Heart right ventricle (tissue), 16 donors: ENCODE results near the gene CA7. TPM values are rescaled to one million over a fixed set of nuclear protein-coding genes. Genes with fewer than 3 reads are reported as not detected.

Source experiments
- ATAC-seq, 8 donors: fragments of 200-7000 bp; cut with Tn5 transposase; one replicate each; pipeline ENCODE4 v1.9.1; 2020; ENCODE audit warnings: mild to moderate bottlenecking in 8 of 8, moderate library complexity in 8 of 8, moderate number of reproducible peaks in 1 of 8
- DNase-seq, 2 donors: peaks; one replicate each; pipeline ENCODE4 v3.0.0-alpha.2; 2020
- H3K27ac ChIP-seq, 10 donors: fragments of 200-600 bp; sonication (generic) in 2 of 10; one replicate each; pipeline versions ENCODE4 v1.5.0 to v1.8.0; 2020 to 2022; ENCODE audit warnings: mild to moderate bottlenecking in 3 of 10
- H3K27me3 ChIP-seq, 7 donors: fragments of 200-600 bp; one replicate each; pipeline ENCODE4 v1.8.0; 2021 to 2022; ENCODE audit warnings: mild to moderate bottlenecking in 2 of 7
- H3K36me3 ChIP-seq, 9 donors: fragments of 200-600 bp; sonication (generic) in 1 of 9; one replicate each; pipeline versions ENCODE4 v1.5.0 to v1.8.0; 2020 to 2022; ENCODE audit warnings: mild to moderate bottlenecking in 2 of 9
- H3K4me1 ChIP-seq, 9 donors: fragments of 200-600 bp; sonication (generic) in 1 of 9; one replicate each; pipeline versions ENCODE4 v1.5.0 to v1.8.0; 2020 to 2022; ENCODE audit warnings: mild to moderate bottlenecking in 4 of 9
- H3K4me3 ChIP-seq, 10 donors: fragments of 200-600 bp; sonication (generic) in 2 of 10; one replicate each; pipeline versions ENCODE4 v1.5.0 to v1.8.0; 2020 to 2022; ENCODE audit warnings: mild to moderate bottlenecking in 7 of 10, moderate library complexity in 2 of 10
- H3K9me3 ChIP-seq, 11 donors: fragments of 200-600 bp in 10 of 11; sonication (generic) in 2 of 11; one replicate each; pipeline versions ENCODE4 v1.5.0 to v1.8.0; 2013 to 2022; ENCODE audit warnings: mild to moderate bottlenecking in 2 of 11, control low read depth in 1 of 11, moderate library complexity in 1 of 11
- WGBS, 2 donors: extraction: QIAGEN DNeasy Blood & Tissue Kit; methylation state at CpG; one replicate each; pipeline ENCODE4 v1.1.7; 2013; ENCODE audit warnings: inconsistent platforms in 1 of 2; 5-methylcytosine and 5-hydroxymethylcytosine counted together
- intact Hi-C, 10 donors: fragments of 100-400 bp; cut with DNase I; formaldehyde crosslinking; loops; one replicate each; pipeline versions ENCODE4 v1.11.1 to v1.14.2; 2022
- polyA plus RNA-seq, 2 donors: library from polyadenylated mRNA; stranded (reverse); fragments of 200-250 nt; gene quantifications; one replicate each; pipeline ENCODE4 v1.2.3, GENCODE V29; 2013
- total RNA-seq, 10 donors: library from RNA; stranded (reverse); fragmentation: NEBNext Ultra II Directional in 3 of 10; extraction: Animal tissue kit (Norgen Biotek cat#: 25700) in 3 of 10; gene quantifications; one replicate each; pipeline versions ENCODE4 v1.2.1 to v1.2.4, GENCODE V29; 2021 to 2023
- TF ChIP-seq, protein P1 (sequence below), 9 donors: fragments of 200-600 bp; sonication (generic) in 2 of 9; IDR thresholded peaks; one replicate each; pipeline versions ENCODE4 v1.5.0 to v1.8.0; 2021 to 2022; ENCODE audit warnings: antibody characterized with exemption in 9 of 9, mild to moderate bottlenecking in 5 of 9, moderate library complexity in 1 of 9
- donor health status: Arrhythmogenic right ventricular cardiomyopathy.
- donor health status: ischemic (EF 13 %, LVEDD 7.1; RV severe dilation, severe dysfunction).
- donor health status: healthy with polysubstance abuse.
- donor health status: DM: no; HTN: yes; CAD: no.
- donor health status: DM: no; HTN: no; CAD: no.
- donor health status: ischemic (EF 25% LVEDD 6.9; RV normal size, moderate dysfunction).
- donor health status: ischemic (EF 25% LVEDD 5.7; RV mildly dilated, moderate dysfunction).
- donor health status: healthy.
- donor health status: DM: yes; HTN: yes; CAD: no.
- donor health status: Ischemic cardiomyopathy.
- donor health status: ischemic (EF 35%, LVEDD 5.7; RV mildly dilated, moderate dysfunction).
- donor health status: nonischemic (EF 11% LVEDD 7.7; RV severe dilation, severe dysfunction).
- donor health status: DM: yes; HTN: yes; CAD: no.
- donor health status: PGD.
- donor health status: ischemic (EF 29% LVEDD 5.4; RV normal size, mild dysfunction).
- donor health status: nonischemic (EF 23%, LVEDD 6.1; RV moderate dilation, normal function).

The CA7 gene
- total and polyA plus RNA-seq, 12 donors, result not detected

DNA sequence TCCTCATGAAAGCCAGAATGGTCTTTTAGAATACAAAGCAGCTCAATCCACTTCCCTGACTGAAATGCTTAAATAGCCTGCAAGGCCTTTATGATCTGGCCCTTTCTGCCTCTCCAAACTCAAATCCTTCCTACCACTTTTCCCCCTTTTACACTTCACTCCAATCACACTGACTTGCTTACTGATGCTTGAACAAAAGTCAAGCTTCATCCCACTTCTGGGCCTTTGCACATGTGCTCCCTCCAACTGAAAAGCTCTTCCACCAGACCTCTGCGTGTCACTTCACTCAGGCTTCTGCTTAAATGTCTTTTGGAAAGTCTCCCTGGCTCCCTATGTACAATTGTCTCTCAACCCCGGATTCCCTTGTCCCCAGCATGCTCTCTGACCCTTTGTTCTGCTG lies 29.5 kb upstream of the CA7 start:
- no peaks in the 10 kb centered on the region for H3K4me1 ChIP-seq
- WGBS, 2 donors, result 94 to 98% methylated on average over 2 of the region's 2 CpGs
- no peaks in the 10 kb centered on the region for H3K9me3 ChIP-seq
- no peak overlapping the region for H3K27ac ChIP-seq
- TF ChIP-seq, protein P1, sequence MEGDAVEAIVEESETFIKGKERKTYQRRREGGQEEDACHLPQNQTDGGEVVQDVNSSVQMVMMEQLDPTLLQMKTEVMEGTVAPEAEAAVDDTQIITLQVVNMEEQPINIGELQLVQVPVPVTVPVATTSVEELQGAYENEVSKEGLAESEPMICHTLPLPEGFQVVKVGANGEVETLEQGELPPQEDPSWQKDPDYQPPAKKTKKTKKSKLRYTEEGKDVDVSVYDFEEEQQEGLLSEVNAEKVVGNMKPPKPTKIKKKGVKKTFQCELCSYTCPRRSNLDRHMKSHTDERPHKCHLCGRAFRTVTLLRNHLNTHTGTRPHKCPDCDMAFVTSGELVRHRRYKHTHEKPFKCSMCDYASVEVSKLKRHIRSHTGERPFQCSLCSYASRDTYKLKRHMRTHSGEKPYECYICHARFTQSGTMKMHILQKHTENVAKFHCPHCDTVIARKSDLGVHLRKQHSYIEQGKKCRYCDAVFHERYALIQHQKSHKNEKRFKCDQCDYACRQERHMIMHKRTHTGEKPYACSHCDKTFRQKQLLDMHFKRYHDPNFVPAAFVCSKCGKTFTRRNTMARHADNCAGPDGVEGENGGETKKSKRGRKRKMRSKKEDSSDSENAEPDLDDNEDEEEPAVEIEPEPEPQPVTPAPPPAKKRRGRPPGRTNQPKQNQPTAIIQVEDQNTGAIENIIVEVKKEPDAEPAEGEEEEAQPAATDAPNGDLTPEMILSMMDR (IDR thresholded peaks at IDR 0.05), result no peak
- H3K4me3 ChIP-seq, result no peak overlapping the region
- no peak for ATAC-seq
- H3K36me3 ChIP-seq, result peaks cover 0 to 100% (median 51%) of the 10 kb centered on the region in 9 donors
- no peaks in the 10 kb centered on the region for H3K27me3 ChIP-seq
- intact Hi-C loops, result no loop called here
- DNase-seq, result no peak

DNA sequence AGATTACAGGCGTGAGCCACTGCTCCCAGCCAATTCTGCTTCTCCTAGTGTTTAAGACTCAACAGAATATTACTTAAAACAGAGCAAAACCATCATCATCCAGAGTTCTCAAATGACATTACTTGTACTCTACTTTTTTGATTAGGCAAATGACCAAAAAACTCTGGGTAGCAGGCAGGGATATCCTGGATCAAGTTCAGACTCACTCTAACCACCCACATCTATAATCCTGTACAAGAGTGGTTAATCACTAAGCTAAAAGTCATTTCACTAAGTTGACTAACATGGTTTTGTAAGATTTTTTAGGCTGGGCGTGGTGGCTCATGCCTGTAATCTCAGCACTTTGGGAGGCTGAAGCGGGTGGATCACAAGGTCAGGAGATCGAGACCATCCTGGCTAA lies 20.2 kb upstream of the CA7 start:
- no peak overlapping the region for H3K27ac ChIP-seq
- H3K27me3 ChIP-seq, result no peaks in the 10 kb centered on the region
- DNase-seq, result no peak
- H3K9me3 ChIP-seq, result no peaks in the 10 kb centered on the region
- TF ChIP-seq, protein P1 (IDR thresholded peaks at IDR 0.05), result no peak
- intact Hi-C loops, result no loop called here
- peaks cover 0 to 94% (median 37%) of the 10 kb centered on the region in 9 donors for H3K36me3 ChIP-seq
- peaks cover 0 to 13% (median 3%) of the 10 kb centered on the region in 9 donors for H3K4me1 ChIP-seq
- 93 to 99% methylated on average over 4 of the region's 4 CpGs for WGBS, 2 donors
- ATAC-seq, result no peak
- no peak overlapping the region for H3K4me3 ChIP-seq

DNA sequence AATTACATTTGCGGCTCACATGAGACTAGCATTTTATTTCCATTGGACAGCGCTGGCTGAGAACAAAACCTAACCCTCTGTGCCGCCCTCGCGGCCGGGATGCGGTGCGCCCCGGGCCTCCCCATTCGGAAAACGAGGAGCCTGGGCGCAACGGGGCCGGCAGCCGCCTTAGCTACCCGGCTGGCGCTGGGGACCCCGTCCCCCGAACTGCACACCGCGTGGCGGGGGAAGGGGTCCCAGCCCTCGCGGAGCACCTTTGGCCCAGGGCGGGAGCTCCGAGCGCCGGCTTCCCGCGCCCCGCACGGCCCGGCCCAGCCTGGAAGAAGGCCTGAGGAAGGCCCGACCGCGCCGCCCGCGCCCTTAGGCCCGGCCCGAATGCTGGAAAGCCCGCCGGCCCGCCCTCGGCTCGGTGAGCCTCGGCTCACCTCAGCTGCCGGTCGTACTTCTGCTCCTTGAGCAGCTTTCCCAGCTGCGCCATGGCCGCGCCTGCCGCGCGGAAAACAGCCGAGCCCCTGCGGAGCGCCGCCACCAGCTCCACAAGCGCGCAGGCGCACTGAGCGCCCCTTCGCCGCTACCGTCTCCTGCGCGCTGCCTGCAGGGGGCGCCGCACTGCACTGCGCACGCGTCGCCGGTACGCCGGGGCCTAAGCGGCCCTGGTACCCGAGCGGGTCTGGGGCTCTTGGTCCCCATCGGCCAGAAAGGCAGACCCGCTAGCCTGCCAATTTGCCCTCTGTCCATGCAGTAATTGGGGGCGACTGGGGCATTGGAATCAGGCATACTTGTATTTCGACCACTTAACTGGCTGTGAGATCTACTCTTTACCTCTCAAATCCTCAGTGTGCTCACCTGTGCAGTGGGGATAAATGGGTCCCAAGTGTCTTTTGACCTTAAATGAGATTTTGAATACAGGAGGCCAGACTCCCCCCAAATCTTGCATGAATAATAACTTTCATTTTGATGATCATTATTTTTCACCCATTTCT lies 13.5 kb upstream of the CA7 start, which contains the start of gene NAE1:
Gene NAE1 (minus strand): TSS at position 555 of the 983 bp plus-strand sequence. CDS start 77 bp downstream, at position 478.
- H3K36me3 ChIP-seq, result peaks cover 0 to 29% (median 2%) of the 10 kb centered on the region in 9 donors
- H3K27me3 ChIP-seq, result no peaks in the 10 kb centered on the region
- intact Hi-C loops, result loop anchor here in 7 of 10 donors (1.0 to 5.0 kb wide), 5 partner anchors 36 to 42 kb away; no protein-coding TSS in a partner anchor
- ATAC-seq (peak; percentile 97 to 99 (median 98)), DNase-seq (peak; percentile 80 to 92)
- no peaks in the 10 kb centered on the region for H3K9me3 ChIP-seq
- H3K4me3 ChIP-seq, result peak within 1 kb of the TSS; percentile 77 to 96 (median 86)
- TF ChIP-seq, protein P1 (IDR thresholded peaks at IDR 0.05), result peak; percentile 95 to 100 (median 99)
- peak within 1 kb of the TSS; percentile 46 to 94 (median 90) for H3K27ac ChIP-seq
- H3K4me1 ChIP-seq, result peaks cover 5 to 25% (median 14%) of the 10 kb centered on the region in 9 donors
- 1% methylated on average over 75 to 84 of the region's 84 CpGs for WGBS, 2 donors

DNA sequence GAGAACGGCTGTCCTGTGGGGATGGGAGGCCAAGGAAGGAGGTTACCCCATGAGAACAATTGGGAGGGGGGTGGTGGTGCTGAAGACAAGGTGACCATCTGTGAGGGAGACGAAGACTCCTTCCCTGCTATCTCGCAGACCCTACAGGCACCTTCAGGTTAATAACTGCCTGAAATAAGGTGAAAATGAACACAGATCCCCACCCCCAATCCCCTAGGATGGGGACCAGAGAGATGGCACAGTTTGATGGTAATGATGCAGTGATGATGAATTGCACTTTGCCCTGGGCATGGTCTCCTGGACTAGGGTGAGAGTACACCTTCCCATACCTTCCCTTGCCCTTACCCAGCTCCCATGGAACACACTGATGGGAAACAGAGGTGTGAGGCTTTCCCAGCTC lies 12.0 kb upstream of the CA7 start:
- WGBS, 2 donors, result 79 to 82% methylated on average over 3 of the region's 3 CpGs
- Histone ChIP-seq H3K4me3 (no peak overlapping the region), H3K27ac (no peak overlapping the region), H3K9me3 (no peaks in the 10 kb centered on the region), H3K27me3 (peaks cover 0 to 2% (median 0%) of the 10 kb centered on the region in 7 donors), H3K4me1 (peaks cover 5 to 25% (median 14%) of the 10 kb centered on the region in 9 donors), H3K36me3 (peaks cover 0 to 14% (median 0%) of the 10 kb centered on the region in 9 donors)
- no peak for DNase-seq
- intact Hi-C loops, result loop anchor here in 5 of 10 donors (2.0 to 5.0 kb wide), 2 partner anchors 35 kb away; no protein-coding TSS in a partner anchor
- no peak for ATAC-seq
- TF ChIP-seq, protein P1 (IDR thresholded peaks at IDR 0.05), result no peak
